GM12873 (cell line): ENCODE data around the gene DOCK9.

Experiments used
- TF ChIP-seq, protein P1 (sequence below): IDR thresholded peaks from 2 replicates; pipeline ENCODE4 v1.5.1; 2012; ENCODE audit warnings: low read depth, mild to moderate bottlenecking, moderate library complexity, low read length, control low read depth; ENCODE audit not compliant: insufficient read depth; ENCODE audit errors: missing control alignments

Gene DOCK9

DNA sequence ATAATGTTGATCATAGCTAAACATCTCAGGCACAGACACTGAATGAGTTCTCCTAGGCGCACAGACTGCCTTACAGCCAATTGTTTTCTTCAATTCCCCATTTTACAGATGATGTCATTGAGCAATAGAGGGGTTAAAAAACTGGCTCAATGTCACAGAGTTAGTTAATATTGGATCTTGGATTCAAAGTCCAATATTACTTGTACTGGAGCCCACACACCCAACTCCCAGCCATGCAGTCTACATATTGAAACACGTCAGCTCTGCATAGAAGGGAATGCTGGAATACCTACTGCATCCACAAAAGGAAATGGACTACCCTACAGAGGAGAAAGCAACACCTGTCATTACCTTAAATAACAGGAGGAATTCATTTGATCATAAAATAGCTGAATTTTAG is 149.2 kb downstream of the DOCK9 start:
- TF ChIP-seq, protein P1, sequence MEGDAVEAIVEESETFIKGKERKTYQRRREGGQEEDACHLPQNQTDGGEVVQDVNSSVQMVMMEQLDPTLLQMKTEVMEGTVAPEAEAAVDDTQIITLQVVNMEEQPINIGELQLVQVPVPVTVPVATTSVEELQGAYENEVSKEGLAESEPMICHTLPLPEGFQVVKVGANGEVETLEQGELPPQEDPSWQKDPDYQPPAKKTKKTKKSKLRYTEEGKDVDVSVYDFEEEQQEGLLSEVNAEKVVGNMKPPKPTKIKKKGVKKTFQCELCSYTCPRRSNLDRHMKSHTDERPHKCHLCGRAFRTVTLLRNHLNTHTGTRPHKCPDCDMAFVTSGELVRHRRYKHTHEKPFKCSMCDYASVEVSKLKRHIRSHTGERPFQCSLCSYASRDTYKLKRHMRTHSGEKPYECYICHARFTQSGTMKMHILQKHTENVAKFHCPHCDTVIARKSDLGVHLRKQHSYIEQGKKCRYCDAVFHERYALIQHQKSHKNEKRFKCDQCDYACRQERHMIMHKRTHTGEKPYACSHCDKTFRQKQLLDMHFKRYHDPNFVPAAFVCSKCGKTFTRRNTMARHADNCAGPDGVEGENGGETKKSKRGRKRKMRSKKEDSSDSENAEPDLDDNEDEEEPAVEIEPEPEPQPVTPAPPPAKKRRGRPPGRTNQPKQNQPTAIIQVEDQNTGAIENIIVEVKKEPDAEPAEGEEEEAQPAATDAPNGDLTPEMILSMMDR = no peak

DNA sequence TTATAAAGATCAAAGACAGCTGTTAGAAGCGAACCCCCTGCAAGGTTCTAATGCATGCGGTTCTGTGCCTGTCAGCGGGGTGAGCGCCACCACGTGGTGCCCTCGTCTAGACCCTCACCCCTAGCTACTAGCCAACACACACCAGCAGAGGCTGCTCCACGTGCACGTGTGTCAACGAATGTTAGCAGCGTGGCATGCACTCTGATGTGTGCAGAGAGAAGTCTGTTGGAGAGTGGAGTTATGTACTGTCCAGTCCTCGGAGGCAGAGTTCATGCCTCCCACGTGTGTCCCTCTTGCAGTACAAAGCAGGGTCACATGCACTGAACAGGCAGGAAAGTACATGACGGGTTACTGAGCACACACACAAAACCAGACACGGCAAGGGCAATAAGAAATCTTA is 150.4 kb downstream of the DOCK9 start:
- TF ChIP-seq, protein P1 = no peak

DNA sequence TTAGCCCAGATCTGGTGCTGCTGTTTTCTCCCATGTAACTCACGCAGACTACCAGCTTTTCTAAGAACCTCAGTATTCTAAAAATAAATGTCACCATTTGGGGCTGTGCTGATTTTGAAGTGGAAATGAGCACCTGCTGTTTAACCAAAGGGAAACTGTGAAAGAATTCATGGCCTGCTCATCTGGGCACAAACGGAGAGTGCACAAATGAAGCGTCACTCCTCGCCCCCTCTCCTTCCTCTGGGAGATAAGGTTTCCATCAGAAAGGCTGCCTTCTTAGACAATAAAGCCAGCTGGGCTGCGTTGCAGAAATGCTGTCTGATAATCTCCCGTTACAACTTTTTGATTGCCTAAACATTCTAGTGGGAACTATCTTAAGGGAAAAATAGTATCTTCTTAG is 151.7 kb downstream of the DOCK9 start:
- TF ChIP-seq, protein P1 = no peak

DNA sequence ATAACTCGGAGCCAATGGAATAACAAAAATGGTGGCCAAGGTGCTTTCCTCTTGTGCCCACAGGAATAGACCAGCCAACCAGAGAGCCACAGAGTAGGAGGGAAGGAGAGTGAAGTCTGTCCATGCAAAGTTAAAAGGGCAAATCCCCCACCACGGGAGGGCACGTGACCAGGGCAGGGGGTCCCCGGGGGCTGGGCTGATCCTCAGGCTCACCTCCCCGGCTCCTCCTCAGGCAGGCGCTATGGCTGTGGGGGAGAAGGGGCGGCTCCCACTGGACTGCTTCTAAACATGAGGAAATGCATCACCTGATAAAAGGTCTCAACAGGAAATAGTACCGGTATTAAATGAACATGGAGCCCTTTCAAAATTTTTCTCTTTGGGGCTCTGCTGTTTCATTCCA is 152.2 kb downstream of the DOCK9 start:
- TF ChIP-seq, protein P1 = no peak

DNA sequence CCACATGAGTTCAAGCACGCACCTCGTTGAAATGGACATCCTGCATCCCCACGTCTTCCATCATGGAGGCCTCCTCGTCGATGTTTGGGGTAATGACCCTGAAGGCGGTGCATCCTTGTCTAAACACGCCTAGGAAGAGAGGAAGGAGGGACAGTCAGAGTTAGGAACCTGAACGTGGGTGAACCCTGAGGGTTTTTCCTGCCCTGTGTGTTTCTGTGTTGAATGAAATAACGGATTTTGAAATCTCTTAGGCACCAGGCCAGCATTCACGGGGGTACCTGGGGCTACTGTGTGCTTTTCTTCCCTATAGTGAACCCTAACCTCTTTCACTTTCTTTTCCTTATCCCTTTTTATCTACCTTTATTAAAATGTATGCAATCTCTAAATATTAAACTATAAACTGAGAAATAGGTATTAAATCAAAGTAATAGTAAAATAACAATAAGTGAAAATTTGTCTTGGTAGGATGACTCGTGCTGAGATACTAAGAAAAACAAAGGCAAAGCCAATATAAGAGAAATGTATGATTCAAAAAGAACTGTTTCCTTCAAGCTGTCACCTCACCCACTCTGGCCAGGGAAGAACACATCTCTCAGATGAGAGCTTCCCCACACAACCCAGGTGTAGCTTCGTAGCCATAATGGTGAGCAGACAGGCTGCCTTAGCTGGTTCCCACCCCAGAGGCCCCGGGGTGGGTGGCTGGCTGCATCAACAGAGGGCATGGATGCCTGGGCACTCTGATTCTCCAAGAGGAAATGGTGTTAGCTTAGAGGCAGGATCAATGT is 153.3 kb downstream of the DOCK9 start:
- TF ChIP-seq, protein P1 = no peak

DNA sequence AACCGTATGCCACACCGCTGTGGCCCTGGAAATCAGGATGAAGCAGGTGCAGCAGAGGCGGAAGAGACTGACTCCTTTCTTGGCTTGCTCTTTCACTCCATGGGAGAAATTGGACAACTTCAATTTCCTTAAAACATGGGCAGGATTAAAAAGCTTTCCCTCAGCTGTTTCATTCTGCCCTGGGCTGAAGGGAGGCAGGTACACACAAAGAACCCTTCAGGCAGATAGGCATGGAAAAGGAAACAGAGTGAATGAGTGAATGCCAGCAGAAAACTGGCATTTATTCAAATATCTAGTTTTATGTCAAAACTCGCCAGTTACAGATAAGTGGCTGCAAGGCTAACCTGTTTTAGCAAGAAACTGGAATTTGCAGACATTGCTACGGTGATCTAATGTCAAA is 154.4 kb downstream of the DOCK9 start:
- TF ChIP-seq, protein P1 = no peak

DNA sequence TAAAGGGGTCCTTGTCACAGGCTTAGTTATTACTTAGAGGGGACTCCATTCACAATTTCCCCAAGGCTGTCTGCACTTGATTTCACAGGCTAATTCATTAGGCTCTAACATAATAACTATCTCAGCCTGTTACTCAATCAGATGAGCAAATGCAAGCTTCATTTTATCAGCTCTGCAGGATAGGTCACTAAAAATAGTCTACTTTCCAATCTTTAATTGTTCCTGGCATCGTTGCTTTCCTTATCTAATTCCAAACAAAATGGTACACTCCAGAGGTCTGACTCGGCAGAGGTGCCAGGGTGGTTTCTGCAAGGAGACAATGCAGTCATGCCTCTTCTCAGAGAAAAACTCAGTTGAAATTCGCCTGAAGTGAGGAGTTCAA is 155.6 kb downstream of the DOCK9 start:
- TF ChIP-seq, protein P1 = no peak
